GM21723 (cell line): ENCODE measurements around the gene PIGH.
A peak's percentile ranks its signal among the peaks of the same experiment; 100 is the strongest.
"Not testable (repeated sequence)": the region's sequence is repeated elsewhere in the genome, so short reads cannot be mapped to it uniquely, and the experiment has no call there.

Experiments used
- ATAC-seq: cut with Tn5 transposase; IDR thresholded peaks from one replicate; pipeline ENCODE4 v1.9.1; 2021; ENCODE audit warnings: mild to moderate bottlenecking, moderate library complexity; ENCODE audit not compliant: unreplicated experiment

Gene PIGH

GRCh38 chr14:67609642-67610310 lies 9.7 kb upstream of the PIGH start:
- ATAC-seq, result no peak

GRCh38 chr14:67607646-67608045 lies 7.6 kb upstream of the PIGH start:
- no peak for ATAC-seq

GRCh38 chr14:67602995-67603545 lies 3.0 kb upstream of the PIGH start:
- ATAC-seq, result peak; percentile 73

GRCh38 chr14:67602076-67602475 lies 2.0 kb upstream of the PIGH start:
- no peak for ATAC-seq

- not testable (repeated sequence) for ATAC-seq
Observed at GRCh38 chr14:67600562-67600974, 500 bp upstream of the PIGH start.

GRCh38 chr14:67595392-67595791 lies 4.7 kb downstream of the PIGH start:
- ATAC-seq, result no peak

- ATAC-seq, result not testable (repeated sequence)
Observed at GRCh38 chr14:67593650-67594049, 6.4 kb downstream of the PIGH start.

- no peak for ATAC-seq
Observed at GRCh38 chr14:67589204-67589770, 10.8 kb downstream of the PIGH start.

GRCh38 chr14:67586369-67586768 lies 13.7 kb downstream of the PIGH start:
- ATAC-seq, result no peak

GRCh38 chr14:67584978-67585377 lies 15.1 kb downstream of the PIGH start:
- ATAC-seq, result no peak

- peak; percentile 65 for ATAC-seq
Observed at GRCh38 chr14:67583711-67584644, 16.1 kb downstream of the PIGH start.

- ATAC-seq, result no peak
Observed at GRCh38 chr14:67582061-67582460, 18.0 kb downstream of the PIGH start.

- ATAC-seq, result no peak
Observed at GRCh38 chr14:67581643-67582042, 18.4 kb downstream of the PIGH start.

- ATAC-seq, result no peak
Observed at GRCh38 chr14:67580336-67581171, 19.5 kb downstream of the PIGH start.

- no peak for ATAC-seq
Observed at GRCh38 chr14:67579636-67580035, 20.4 kb downstream of the PIGH start.

- no peak for ATAC-seq
Observed at GRCh38 chr14:67579040-67579439, 21.0 kb downstream of the PIGH start.

- no peak for ATAC-seq
Observed at GRCh38 chr14:67577909-67578749, 21.9 kb downstream of the PIGH start.

- no peak for ATAC-seq
Observed at GRCh38 chr14:67577181-67577808, 22.8 kb downstream of the PIGH start.
